PC-3 (cell line): ENCODE measurements around the gene MATN1. TPM values are rescaled to one million over a fixed set of nuclear protein-coding genes. Genes with fewer than 3 reads are reported as not detected.
"Not testable (repeated sequence)": the region's sequence is repeated elsewhere in the genome, so short reads cannot be mapped to it uniquely, and the experiment has no call there.

Experiments used
- ATAC-seq: fragments of 200-7000 bp; cut with Tn5 transposase; 2 replicates; pipeline ENCODE4 v1.9.1; 2020; ENCODE audit warnings: mild to moderate bottlenecking, moderate library complexity
- BruUV-seq: library from RNA; stranded (reverse); fragments of 400-500 nt; replicated peaks from 2 replicates; lab custom pipeline; 2021; lab: Mats Ljungman, UMichigan
- CTCF ChIA-PET: fragments of 300-600 bp; sonication (Branson Sonifier 250); formaldehyde crosslinking; loops from one replicate; lab custom pipeline; 2022; ENCODE audit warnings: antibody characterized with exemption; lab: Charles Lee
- POLR2A ChIA-PET: fragments of 300-600 bp; sonication (Branson Sonifier 250); formaldehyde crosslinking; loops from one replicate; lab custom pipeline; 2022; ENCODE audit warnings: antibody characterized with exemption; ENCODE audit not compliant: unreplicated experiment; lab: Charles Lee
- DNase-seq: peaks from one replicate; pipeline ENCODE4 v3.0.0-alpha.2; 2015
- H2AFZ ChIP-seq: fragments of 300-600 bp; sonication (generic); 2 replicates; pipeline ENCODE4 v1.6.0; 2016; ENCODE audit warnings: antibody characterized with exemption, low read length
- H3F3A ChIP-seq: fragments of 300-600 bp; sonication (generic); one replicate; pipeline ENCODE4 v1.6.0; 2017; ENCODE audit warnings: antibody characterized with exemption, low read length, control low read depth, mild to moderate bottlenecking; ENCODE audit not compliant: unreplicated experiment
- H3K27ac ChIP-seq: fragments of 300-600 bp; sonication (generic); 2 replicates; pipeline ENCODE4 v1.5.1; 2016; ENCODE audit warnings: mild to moderate bottlenecking, low read length
- H3K27me3 ChIP-seq: fragments of 300-600 bp; sonication (generic); 2 replicates; pipeline ENCODE4 v1.6.1; 2016; ENCODE audit warnings: low read length, mixed read lengths
- H3K36me3 ChIP-seq: fragments of 300-600 bp; sonication (generic); 2 replicates; pipeline ENCODE4 v1.6.1; 2016; ENCODE audit warnings: low read depth, mixed run types, low read length, mixed read lengths
- H3K4me1 ChIP-seq: fragments of 300-600 bp; sonication (generic); 2 replicates; pipeline ENCODE4 v1.5.1; 2016; ENCODE audit warnings: low read length; ENCODE audit not compliant: insufficient read depth
- H3K4me2 ChIP-seq: fragments of 300-600 bp; sonication (generic); 2 replicates; pipeline ENCODE4 v1.6.0; 2016; ENCODE audit warnings: low read length
- H3K4me3 ChIP-seq: fragments of 300-600 bp; sonication (generic); 2 replicates; pipeline ENCODE4 v1.5.1; 2016; ENCODE audit warnings: mild to moderate bottlenecking, low read length, mixed read lengths
- H3K79me2 ChIP-seq: fragments of 300-600 bp; sonication (generic); 2 replicates; pipeline ENCODE4 v1.6.1; 2017; ENCODE audit warnings: low read length, mixed read lengths
- H3K9ac ChIP-seq: fragments of 300-600 bp; sonication (generic); 2 replicates; pipeline ENCODE4 v1.6.0; 2016; ENCODE audit warnings: mild to moderate bottlenecking, low read length
- H3K9me2 ChIP-seq: fragments of 300-600 bp; sonication (generic); replicated peaks from 2 replicates; pipeline ENCODE4 v1.6.1; 2016; ENCODE audit warnings: mixed run types, low read length, mixed read lengths
- H3K9me3 ChIP-seq: fragments of 300-600 bp; sonication (generic); 2 replicates; pipeline ENCODE4 v1.6.1; 2016; ENCODE audit warnings: low read length, mixed read lengths
- H4K20me1 ChIP-seq: fragments of 300-600 bp; sonication (generic); 2 replicates; pipeline ENCODE4 v1.6.1; 2016; ENCODE audit warnings: low read length, mixed read lengths
- CTCF ChIP-seq: fragments of 300-600 bp; sonication (generic); conservative IDR thresholded peaks from 2 replicates; pipeline ENCODE4 v1.5.1; 2017; ENCODE audit warnings: antibody characterized with exemption, low read depth, mild to moderate bottlenecking, low read length
- EZH2 ChIP-seq: fragments of 300-600 bp; sonication (generic); IDR thresholded peaks from one replicate; pipeline ENCODE4 v1.6.1; 2017; ENCODE audit warnings: antibody characterized with exemption, mild to moderate bottlenecking, low read length; ENCODE audit not compliant: unreplicated experiment
- EZH2phosphoT487 ChIP-seq: fragments of 300-600 bp; sonication (generic); IDR thresholded peaks from 2 replicates; pipeline ENCODE4 v1.6.1; 2018; ENCODE audit warnings: mild to moderate bottlenecking, antibody characterized with exemption, low read length, borderline replicate concordance
- intact Hi-C: fragments of 100-400 bp; cut with micrococcal nuclease; formaldehyde crosslinking; loops from 2 replicates; pipeline ENCODE4 v1.9.0; 2023
- total RNA-seq: library from RNA; depleted of rRNA; stranded (reverse); fragments of >200 nt; gene quantifications from 2 replicates; pipeline ENCODE4 v1.2.3, GENCODE V29; 2014

MATN1 gene
- total RNA-seq, 1 experiment from 2014 or later = not detected

GRCh38 chr1:30689901-30690645, 33.3 kb downstream of the MATN1 start:
- CTCF ChIA-PET = no interaction called here
- DNase-seq (no peak), ATAC-seq (no peak)
- Histone ChIP-seq H3K9me3 (no peaks in the 10 kb centered on the region), H3K4me1 (0 out of 2 replicates have a peak, but pooled peaks cover 3% of the 10 kb centered on the region), H2AFZ (no peak overlapping the region), H3K79me2 (no peaks in the 10 kb centered on the region), H3F3A (no peaks in the 10 kb centered on the region), H3K9me2 (no peaks in the 10 kb centered on the region), H3K9ac (no peak overlapping the region), H4K20me1 (no peaks in the 10 kb centered on the region), H3K27me3 (peaks cover 30% of the 10 kb centered on the region), H3K4me2 (no peak overlapping the region), H3K36me3 (no peaks in the 10 kb centered on the region), H3K27ac (no peak overlapping the region), H3K4me3 (no peak overlapping the region)
- BruUV-seq = no TSS peak
- POLR2A ChIA-PET = no interaction called here
- TF ChIP-seq CTCF (no peak), EZH2phosphoT487 (no peak), EZH2 (no peak)
- intact Hi-C loops = no loop called here

DNA sequence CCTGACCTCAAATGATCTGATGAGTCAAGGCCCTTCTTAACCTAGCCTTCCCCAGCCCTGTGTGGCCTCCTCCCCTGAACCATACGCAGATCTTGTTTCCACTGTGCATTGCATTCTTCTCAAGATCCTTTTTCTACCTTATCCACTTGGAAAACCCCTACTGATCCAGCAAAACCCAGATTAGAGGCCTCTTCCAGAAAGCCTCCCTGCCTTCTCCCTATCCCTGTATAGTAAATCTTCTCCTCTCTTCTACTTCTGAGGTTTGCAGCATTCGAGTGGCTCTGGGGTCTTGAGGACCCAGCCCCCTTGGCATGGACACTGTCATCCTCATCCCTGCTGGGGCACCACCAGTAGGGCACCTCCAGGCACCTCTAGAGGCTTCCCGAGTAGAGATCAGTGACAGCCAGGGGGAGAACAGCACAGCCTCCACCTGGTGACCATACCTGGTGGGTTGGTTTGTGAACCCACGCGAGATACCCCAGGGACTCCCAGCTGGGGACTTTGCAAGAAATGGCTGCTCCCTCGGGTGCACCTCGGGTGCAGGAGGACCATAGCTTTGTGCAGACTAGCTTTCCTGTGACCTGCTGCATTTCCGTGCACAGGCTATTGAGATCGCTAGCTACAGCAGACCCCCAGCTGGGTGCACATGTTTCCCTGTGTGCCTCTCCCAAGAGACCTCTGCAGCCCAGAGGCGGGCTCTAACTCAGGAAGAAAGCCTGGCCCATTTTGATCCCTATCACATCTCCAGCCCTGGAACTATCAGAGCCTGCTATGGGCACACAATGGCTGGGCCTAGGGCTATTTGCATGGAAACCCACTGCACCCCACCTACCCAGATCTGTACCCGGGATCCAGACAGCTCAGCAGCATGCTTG, 34.2 kb downstream of the MATN1 start:
- no peaks in the 10 kb centered on the region for H3K9me2 ChIP-seq
- ATAC-seq (no peak), DNase-seq (no peak)
- TF ChIP-seq EZH2phosphoT487 (no peak), EZH2 (no peak), CTCF (no peak)
- peaks cover 30% of the 10 kb centered on the region for H3K27me3 ChIP-seq
- no peaks in the 10 kb centered on the region for H3K9me3 ChIP-seq
- H3K4me3 ChIP-seq = no peak overlapping the region
- intact Hi-C loops = no loop called here
- no peak overlapping the region for H2AFZ ChIP-seq
- H4K20me1 ChIP-seq = no peaks in the 10 kb centered on the region
- BruUV-seq = no TSS peak
- ChIA-PET CTCF (no interaction called here), POLR2A (no interaction called here)
- no peaks in the 10 kb centered on the region for H3K79me2 ChIP-seq
- no peak overlapping the region for H3K27ac ChIP-seq
- no peak overlapping the region for H3K9ac ChIP-seq
- H3K4me2 ChIP-seq = no peak overlapping the region
- H3K36me3 ChIP-seq = no peaks in the 10 kb centered on the region
- H3F3A ChIP-seq = no peaks in the 10 kb centered on the region
- H3K4me1 ChIP-seq = 0 out of 2 replicates have a peak, but pooled peaks cover 3% of the 10 kb centered on the region

- intact Hi-C loops, H3K79me2 ChIP-seq, H2AFZ ChIP-seq, ATAC-seq, H3K9me3 ChIP-seq, H3K27ac ChIP-seq, H3K4me1 ChIP-seq, H3K36me3 ChIP-seq, H3K9ac ChIP-seq, POLR2A ChIA-PET, CTCF ChIA-PET, H3K4me3 ChIP-seq, H4K20me1 ChIP-seq, H3K4me2 ChIP-seq, DNase-seq, H3K9me2 ChIP-seq, H3F3A ChIP-seq, BruUV-seq: not testable (repeated sequence)
- peaks cover 31% of the 10 kb centered on the region for H3K27me3 ChIP-seq
Measured at GRCh38 chr1:30688516-30688915, 34.9 kb downstream of the MATN1 start.
